Measurements from ENCODE around the gene WNT4.

DNA sequence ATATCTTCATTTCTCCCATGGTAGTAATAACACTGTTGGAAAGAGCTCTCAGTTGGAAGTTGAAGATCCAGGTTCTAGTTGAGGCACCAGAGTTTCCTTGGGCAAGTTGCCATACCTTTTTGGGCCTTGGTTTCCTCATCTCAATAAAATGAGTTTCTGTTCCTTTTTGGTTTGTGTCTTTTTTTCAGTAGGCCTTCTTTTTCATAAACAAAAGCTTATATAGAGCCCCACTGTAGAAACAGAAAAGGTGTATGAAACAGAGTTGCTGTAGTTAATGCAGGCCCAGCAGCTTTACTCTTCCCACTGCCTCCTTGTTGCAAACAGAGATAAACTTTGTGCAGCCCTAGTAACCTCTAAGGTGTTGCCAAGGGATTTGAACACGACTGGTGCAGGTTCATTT is 41.7 kb downstream of the WNT4 start:
- TF ChIP-seq, protein P1, sequence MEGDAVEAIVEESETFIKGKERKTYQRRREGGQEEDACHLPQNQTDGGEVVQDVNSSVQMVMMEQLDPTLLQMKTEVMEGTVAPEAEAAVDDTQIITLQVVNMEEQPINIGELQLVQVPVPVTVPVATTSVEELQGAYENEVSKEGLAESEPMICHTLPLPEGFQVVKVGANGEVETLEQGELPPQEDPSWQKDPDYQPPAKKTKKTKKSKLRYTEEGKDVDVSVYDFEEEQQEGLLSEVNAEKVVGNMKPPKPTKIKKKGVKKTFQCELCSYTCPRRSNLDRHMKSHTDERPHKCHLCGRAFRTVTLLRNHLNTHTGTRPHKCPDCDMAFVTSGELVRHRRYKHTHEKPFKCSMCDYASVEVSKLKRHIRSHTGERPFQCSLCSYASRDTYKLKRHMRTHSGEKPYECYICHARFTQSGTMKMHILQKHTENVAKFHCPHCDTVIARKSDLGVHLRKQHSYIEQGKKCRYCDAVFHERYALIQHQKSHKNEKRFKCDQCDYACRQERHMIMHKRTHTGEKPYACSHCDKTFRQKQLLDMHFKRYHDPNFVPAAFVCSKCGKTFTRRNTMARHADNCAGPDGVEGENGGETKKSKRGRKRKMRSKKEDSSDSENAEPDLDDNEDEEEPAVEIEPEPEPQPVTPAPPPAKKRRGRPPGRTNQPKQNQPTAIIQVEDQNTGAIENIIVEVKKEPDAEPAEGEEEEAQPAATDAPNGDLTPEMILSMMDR (IDR thresholded peaks at IDR 0.05), result no peak
- TF ChIP-seq POLR2A (IDR thresholded peaks at IDR 0.05), result no peak
- no peak for TF ChIP-seq POLR2AphosphoS5 (IDR thresholded peaks at IDR 0.05)
- no peak for TF ChIP-seq EP300 (IDR thresholded peaks at IDR 0.05)

Data from gastroesophageal sphincter (tissue), 3 donors.